OCI-LY7 (cell line): ENCODE measurements around the gene CYP24A1. TPM values are rescaled to one million over a fixed set of nuclear protein-coding genes. Genes with fewer than 3 reads are reported as not detected.

Experiments used
- BruUV-seq: library from RNA; stranded (reverse); fragments of 400-500 nt; replicated peaks from 2 replicates; lab custom pipeline; 2021; lab: Mats Ljungman, UMichigan
- CTCF ChIA-PET: fragments of 300-600 bp; sonication (Branson Sonifier 250); formaldehyde crosslinking; loops from one replicate; lab custom pipeline; 2022; ENCODE audit warnings: antibody characterized with exemption; ENCODE audit not compliant: unreplicated experiment; lab: Charles Lee
- POLR2A ChIA-PET: fragments of 300-600 bp; sonication (Branson Sonifier 250); formaldehyde crosslinking; loops from one replicate; lab custom pipeline; 2022; ENCODE audit warnings: antibody characterized with exemption; lab: Charles Lee
- DNase-seq: peaks from one replicate; pipeline ENCODE4 v3.0.0-alpha.2; 2015; ENCODE audit warnings: low spot score
- H2AFZ ChIP-seq: fragments of 200-600 bp; sonication (generic), shearing (Covaris generic); 2 replicates; pipeline ENCODE4 v1.6.1; 2014; ENCODE audit warnings: mild to moderate bottlenecking, antibody characterized with exemption, low read length, moderate library complexity
- H3K27ac ChIP-seq: fragments of 200-600 bp; sonication (generic); 2 replicates; pipeline ENCODE4 v1.5.1; 2014; ENCODE audit warnings: mixed run types, low read depth, mild to moderate bottlenecking, moderate library complexity, low read length, inconsistent platforms; ENCODE audit not compliant: poor library complexity, severe bottlenecking
- H3K36me3 ChIP-seq: fragments of 200-600 bp; sonication (generic); 2 replicates; pipeline ENCODE4 v1.6.1; 2014; ENCODE audit warnings: mild to moderate bottlenecking, antibody characterized with exemption, low read length, moderate library complexity, mixed read lengths; ENCODE audit not compliant: insufficient read depth
- H3K4me1 ChIP-seq: fragments of 200-600 bp; sonication (generic); 2 replicates; pipeline ENCODE4 v1.5.1; 2014; ENCODE audit warnings: mild to moderate bottlenecking, low read length; ENCODE audit not compliant: insufficient read depth, poor library complexity, severe bottlenecking
- H3K4me2 ChIP-seq: fragments of 200-600 bp; sonication (generic); 2 replicates; pipeline ENCODE4 v1.6.1; 2014; ENCODE audit warnings: mild to moderate bottlenecking, low read length
- H3K4me3 ChIP-seq: fragments of 200-600 bp; sonication (generic); 2 replicates; pipeline ENCODE4 v1.5.1; 2014; ENCODE audit warnings: mild to moderate bottlenecking, low read depth, low read length; ENCODE audit not compliant: poor library complexity, severe bottlenecking
- H3K79me2 ChIP-seq: fragments of 200-600 bp; sonication (generic); 2 replicates; pipeline ENCODE4 v1.6.1; 2016; ENCODE audit warnings: low read depth, mild to moderate bottlenecking, low read length, moderate library complexity, mixed read lengths; ENCODE audit not compliant: insufficient read depth
- H3K9me2 ChIP-seq: fragments of 200-600 bp; sonication (generic); 2 replicates; pipeline ENCODE4 v1.6.1; 2016; ENCODE audit warnings: mild to moderate bottlenecking, low read length, mixed read lengths; ENCODE audit not compliant: insufficient read depth
- H3K9me3 ChIP-seq: fragments of 200-600 bp; sonication (generic); 2 replicates; pipeline ENCODE4 v1.6.1; 2014; ENCODE audit warnings: mild to moderate bottlenecking, mixed run types, low read length, mixed read lengths
- H4K20me1 ChIP-seq: fragments of 200-600 bp; sonication (generic); 2 replicates; pipeline ENCODE4 v1.6.1; 2014; ENCODE audit warnings: mild to moderate bottlenecking, antibody characterized with exemption, low read length, moderate library complexity, mixed read lengths; ENCODE audit not compliant: insufficient read depth
- CTCF ChIP-seq: fragments of 200-600 bp; sonication (generic); conservative IDR thresholded peaks from 2 replicates; pipeline ENCODE4 v1.5.1; 2014; ENCODE audit warnings: mild to moderate bottlenecking, antibody characterized with exemption, low read length, moderate library complexity, mixed read lengths
- EZH2phosphoT487 ChIP-seq: fragments of 200-600 bp; sonication (generic); IDR thresholded peaks from 2 replicates; pipeline ENCODE4 v1.6.1; 2018; ENCODE audit warnings: low read depth, borderline replicate concordance, mild to moderate bottlenecking, mixed run types, antibody characterized with exemption, low read length, moderate library complexity, mixed read lengths
- intact Hi-C: fragments of 100-400 bp; cut with micrococcal nuclease; formaldehyde crosslinking; loops from one replicate; pipeline ENCODE4 v1.10.0; 2022; ENCODE audit not compliant: unreplicated experiment
- total RNA-seq, 2 experiments: library from RNA; depleted of rRNA in 1 of 2; stranded (reverse); fragments of >200 nt in 1 of 2; shearing (Covaris generic) in 1 of 2; gene quantifications; 2 replicates each; pipeline ENCODE4 v1.2.3, GENCODE V29; 2014 to 2022

CYP24A1 gene
- total RNA-seq, 2 experiments from 2014 or later, result not detected

- Histone ChIP-seq H3K4me2 (no peak overlapping the region), H3K27ac (no peak overlapping the region), H3K79me2 (no peaks in the 10 kb centered on the region), H3K36me3 (peaks cover 34% of the 10 kb centered on the region), H2AFZ (no peak overlapping the region), H4K20me1 (no peaks in the 10 kb centered on the region), H3K4me3 (no peak overlapping the region), H3K9me2 (no peaks in the 10 kb centered on the region), H3K4me1 (no peaks in the 10 kb centered on the region), H3K9me3 (no peaks in the 10 kb centered on the region)
- no TSS peak for BruUV-seq
- CTCF ChIA-PET, result no interaction called here
- intact Hi-C loops, result loop anchor here (5.0 kb wide), 1 partner anchor 427 kb away; no protein-coding TSS in a partner anchor
- TF ChIP-seq EZH2phosphoT487 (no peak), CTCF (peak; percentile 80)
- DNase-seq, result peak; percentile 21
- POLR2A ChIA-PET, result interaction anchor here (0.6 kb wide), 2 partner anchors 186 to 1096 kb away, joined by 3 read pairs; no protein-coding TSS in a partner anchor
Observed at GRCh38 chr20:54219751-54220426, 46.1 kb upstream of the CYP24A1 start.

DNA sequence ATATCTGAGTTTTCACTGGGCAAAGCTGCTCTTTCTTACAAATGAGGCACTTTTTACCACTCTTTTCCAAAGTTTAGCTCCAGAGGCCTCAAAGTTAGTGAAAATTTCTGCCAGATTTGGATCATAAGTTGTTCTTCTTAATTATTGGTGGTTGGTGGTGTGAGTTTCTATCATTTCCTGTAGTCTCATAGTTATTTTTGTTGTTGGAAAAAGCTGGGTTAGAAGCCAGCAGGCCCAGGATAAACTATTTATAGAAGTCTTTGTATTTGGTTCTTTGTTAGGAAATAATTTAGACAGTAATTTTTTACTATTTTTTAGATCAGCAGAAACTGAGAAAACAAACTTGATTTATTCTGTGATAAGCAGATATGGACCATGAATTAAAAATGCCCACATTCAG is 44.7 kb upstream of the CYP24A1 start:
- BruUV-seq, result no TSS peak
- Histone ChIP-seq H2AFZ (no peak overlapping the region), H3K4me1 (no peaks in the 10 kb centered on the region), H3K27ac (no peak overlapping the region), H4K20me1 (no peaks in the 10 kb centered on the region), H3K79me2 (peaks cover 4% of the 10 kb centered on the region; the same call in 1 of the 2 replicates), H3K4me2 (no peak overlapping the region), H3K9me3 (no peaks in the 10 kb centered on the region), H3K4me3 (no peak overlapping the region), H3K9me2 (no peaks in the 10 kb centered on the region), H3K36me3 (peaks cover 38% of the 10 kb centered on the region)
- ChIA-PET POLR2A (no interaction called here), CTCF (no interaction called here)
- TF ChIP-seq EZH2phosphoT487 (no peak), CTCF (no peak)
- intact Hi-C loops, result loop anchor here (5.0 kb wide), 1 partner anchor 429 kb away; no protein-coding TSS in a partner anchor
- no peak for DNase-seq

DNA sequence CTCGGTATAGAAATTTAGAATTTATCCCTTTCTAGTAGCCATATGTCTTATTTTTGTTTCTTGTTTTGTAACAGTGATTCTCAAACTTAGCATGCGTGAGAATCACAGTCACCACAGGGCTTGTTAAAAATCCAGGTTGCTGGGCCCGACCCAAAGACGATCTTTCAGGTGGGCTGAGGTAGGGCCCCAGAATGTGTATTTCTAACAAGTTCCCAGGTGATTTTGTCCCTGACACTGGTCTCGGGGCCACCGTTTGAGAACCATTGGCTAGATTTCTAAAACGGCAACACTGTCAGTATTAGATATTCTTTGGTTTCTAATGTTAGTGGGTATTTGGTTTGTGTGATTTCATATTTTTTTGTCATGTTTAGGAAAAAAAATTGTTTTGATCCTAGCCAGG is 44.0 kb upstream of the CYP24A1 start:
- intact Hi-C loops, result loop anchor here (5.0 kb wide), 1 partner anchor 430 kb away; no protein-coding TSS in a partner anchor
- Histone ChIP-seq H2AFZ (no peak overlapping the region), H3K36me3 (peaks cover 38% of the 10 kb centered on the region), H3K4me2 (no peak overlapping the region), H3K27ac (no peak overlapping the region), H4K20me1 (no peaks in the 10 kb centered on the region; the same call in 1 of the 2 replicates), H3K9me2 (no peaks in the 10 kb centered on the region), H3K4me3 (no peak overlapping the region), H3K9me3 (no peaks in the 10 kb centered on the region), H3K4me1 (no peaks in the 10 kb centered on the region), H3K79me2 (peaks cover 4% of the 10 kb centered on the region; the same call in 1 of the 2 replicates)
- no peak for DNase-seq
- POLR2A ChIA-PET, result no interaction called here
- no peak for TF ChIP-seq CTCF
- no peak for TF ChIP-seq EZH2phosphoT487
- CTCF ChIA-PET, result interaction anchor here (0.6 kb wide), 1 partner anchor 32 kb away, joined by 3 read pairs; no protein-coding TSS in a partner anchor
- no TSS peak for BruUV-seq
